Smooth muscle cell (in vitro differentiated cells): ENCODE data around the gene GOLGA6L9. TPM values are rescaled to one million over a fixed set of nuclear protein-coding genes. Genes with fewer than 3 reads are reported as not detected.
A peak's percentile ranks its signal among the peaks of the same experiment; 100 is the strongest.
"Not testable (repeated sequence)": the region's sequence is repeated elsewhere in the genome, so short reads cannot be mapped to it uniquely, and the experiment has no call there.

Experiments used
- DNase-seq: peaks from one replicate; lab custom pipeline; 2025; ENCODE audit not compliant: unreplicated experiment; lab: John Stamatoyannopoulos, UW
- H2AFZ ChIP-seq: fragments of 200-600 bp; sonication (generic); 2 replicates; pipeline ENCODE4 v1.6.0; 2016; ENCODE audit warnings: antibody characterized with exemption, low read depth, mild to moderate bottlenecking
- H3F3A ChIP-seq: fragments of 200-600 bp; sonication (generic); 2 replicates; pipeline ENCODE4 v1.6.0; 2017; ENCODE audit warnings: antibody characterized with exemption, low read depth
- H3K27ac ChIP-seq: fragments of 200-600 bp; sonication (generic); 2 replicates; pipeline ENCODE4 v1.5.1; 2016; ENCODE audit warnings: low read depth, mild to moderate bottlenecking
- H3K27me3 ChIP-seq: fragments of 200-600 bp; sonication (generic); 2 replicates; pipeline ENCODE4 v1.6.1; 2016; ENCODE audit warnings: low read depth, mild to moderate bottlenecking
- H3K36me3 ChIP-seq: fragments of 200-600 bp; sonication (generic); 2 replicates; pipeline ENCODE4 v1.5.1; 2016; ENCODE audit warnings: low read depth
- H3K4me1 ChIP-seq: fragments of 200-600 bp; sonication (generic); 2 replicates; pipeline ENCODE4 v1.5.1; 2016; ENCODE audit warnings: low read depth
- H3K4me2 ChIP-seq: fragments of 200-600 bp; sonication (generic); 2 replicates; pipeline ENCODE4 v1.6.0; 2016; ENCODE audit warnings: mild to moderate bottlenecking
- H3K4me3 ChIP-seq: fragments of 200-600 bp; sonication (generic); 2 replicates; pipeline ENCODE4 v1.5.1; 2016; ENCODE audit warnings: mild to moderate bottlenecking
- H3K79me2 ChIP-seq: fragments of 200-600 bp; sonication (generic); 2 replicates; pipeline ENCODE4 v1.6.0; 2016; ENCODE audit warnings: low read depth, mild to moderate bottlenecking
- H3K9ac ChIP-seq: fragments of 200-600 bp; sonication (generic); 2 replicates; pipeline ENCODE4 v1.6.0; 2016; ENCODE audit warnings: low read depth
- H3K9me3 ChIP-seq: fragments of 200-600 bp; sonication (generic); replicated peaks from 2 replicates; pipeline ENCODE4 v1.5.1; 2016; ENCODE audit warnings: low read depth
- H4K20me1 ChIP-seq: fragments of 200-600 bp; sonication (generic); 2 replicates; pipeline ENCODE4 v1.6.0; 2016; ENCODE audit warnings: low read depth
- WGBS: methylation state at CpG from one replicate; pipeline ENCODE4 v1.1.7; 2016; ENCODE audit warnings: low lambda C conversion rate; 5-methylcytosine and 5-hydroxymethylcytosine counted together
- polyA plus RNA-seq: library from polyadenylated mRNA; unstranded; fragments of >200 nt; fragmentation: Nextera tagmentation; extraction: Ambion mirVana; gene quantifications from 2 replicates; pipeline ENCODE4 v1.2.1, GENCODE V29; 2016
- total RNA-seq: library from RNA; depleted of rRNA; stranded (reverse); fragments of >200 nt; gene quantifications from 2 replicates; pipeline ENCODE4 v1.2.3, GENCODE V29; 2014
- TF ChIP-seq, protein P1 (sequence below): fragments of 200-600 bp; sonication (generic); IDR thresholded peaks from 2 replicates; pipeline ENCODE4 v1.5.1; 2017; ENCODE audit warnings: borderline replicate concordance, mild to moderate bottlenecking, antibody characterized with exemption; ENCODE audit not compliant: insufficient read depth, poor library complexity, severe bottlenecking

GOLGA6L9 gene
- 3.9 and 5.3 TPM in 2 replicates for total RNA-seq
- 1.8 and 2.0 TPM in 2 replicates for polyA plus RNA-seq

DNA sequence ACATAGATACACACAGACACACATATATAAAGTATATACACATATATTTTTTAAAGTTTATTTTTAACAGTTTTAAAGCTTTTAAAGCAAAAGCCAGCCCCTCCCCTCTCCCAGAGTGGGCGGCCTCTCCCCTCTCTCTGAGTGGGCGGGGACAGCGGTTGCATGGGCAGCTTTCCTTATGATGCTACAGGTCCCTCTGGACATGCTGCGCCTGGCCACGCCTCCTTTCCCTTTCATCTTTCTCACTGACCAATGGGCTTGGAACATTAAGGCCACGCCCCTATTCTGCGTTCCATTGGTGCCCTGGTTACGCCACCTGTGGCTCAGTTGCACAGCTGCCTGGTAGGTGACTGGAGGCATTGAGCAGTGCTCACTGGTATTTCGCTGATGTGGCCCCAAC, at the start of gene GOLGA6L9:
GOLGA6L9 (plus strand) TSS at position 124 of the 400 bp plus-strand sequence; CDS start at position 388, 264 bp downstream.
- H3K36me3 ChIP-seq = not testable (repeated sequence)

DNA sequence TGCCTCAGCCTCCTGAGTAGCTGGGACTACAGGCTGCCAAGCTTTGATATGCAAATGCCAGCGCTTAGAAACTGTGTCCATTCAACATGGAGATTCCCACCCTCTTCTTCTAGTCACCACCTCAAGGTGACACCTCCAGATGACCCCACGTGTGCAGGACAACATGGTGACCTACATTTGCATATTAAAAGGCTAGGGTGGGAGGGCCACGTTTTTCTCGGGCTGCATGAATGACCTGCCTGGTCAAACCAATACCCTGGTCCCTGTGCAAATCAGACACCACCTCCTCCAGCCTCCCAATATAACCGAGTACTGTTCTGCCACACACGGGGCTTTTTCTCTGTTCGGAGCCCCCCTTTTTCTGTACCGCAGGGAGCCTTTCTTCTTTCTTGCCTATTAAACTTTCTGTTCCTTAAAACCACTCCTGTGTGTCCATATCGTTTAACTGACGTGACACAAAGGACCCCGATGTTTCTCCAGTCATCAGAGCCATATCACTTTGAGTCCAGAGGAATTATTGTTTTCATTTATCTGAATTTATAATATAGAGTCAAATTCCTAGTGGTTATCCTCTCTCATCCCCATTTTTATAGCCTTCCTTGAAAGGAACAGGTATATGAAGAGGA, 48.2 kb upstream of the GOLGA6L9 start:
- DNase-seq, H3K27ac ChIP-seq, H3K27me3 ChIP-seq, H3K79me2 ChIP-seq, H3K9me3 ChIP-seq, H3F3A ChIP-seq, H3K4me2 ChIP-seq, H3K4me1 ChIP-seq, H3K9ac ChIP-seq, H3K36me3 ChIP-seq, H4K20me1 ChIP-seq, H2AFZ ChIP-seq, H3K4me3 ChIP-seq: not testable (repeated sequence)
- 71% methylated on average over 11 of the region's 11 CpGs for WGBS

More for the DNA sequence above, at the start of gene GOLGA6L9:
- H3K4me1 ChIP-seq, H3K9ac ChIP-seq, H3K4me3 ChIP-seq, H3K79me2 ChIP-seq, H3K27me3 ChIP-seq, H3K4me2 ChIP-seq, DNase-seq, H3F3A ChIP-seq, H2AFZ ChIP-seq, H4K20me1 ChIP-seq, H3K9me3 ChIP-seq, H3K27ac ChIP-seq: not testable (repeated sequence)
- WGBS = 97% methylated on average over 6 of the region's 9 CpGs

- H3K9me3 ChIP-seq, H2AFZ ChIP-seq, H3K4me2 ChIP-seq, H3K27ac ChIP-seq, H3K36me3 ChIP-seq, H3K79me2 ChIP-seq, H3K9ac ChIP-seq, H3F3A ChIP-seq, H3K27me3 ChIP-seq, H4K20me1 ChIP-seq, H3K4me1 ChIP-seq, DNase-seq, H3K4me3 ChIP-seq: not testable (repeated sequence)
Observed at GRCh38 chr15:82387209-82387608, 42.4 kb upstream of the GOLGA6L9 start.

- H3F3A ChIP-seq, DNase-seq, H3K4me3 ChIP-seq, H3K4me1 ChIP-seq, H3K4me2 ChIP-seq, H2AFZ ChIP-seq, H4K20me1 ChIP-seq, H3K9ac ChIP-seq, H3K36me3 ChIP-seq, H3K9me3 ChIP-seq, H3K27me3 ChIP-seq, H3K27ac ChIP-seq: not testable (repeated sequence)
- WGBS = 88% methylated on average over 3 of the region's 3 CpGs
- H3K79me2 ChIP-seq = peaks cover 13% of the 10 kb centered on the region
Observed at GRCh38 chr15:82390152-82390551, 39.5 kb upstream of the GOLGA6L9 start.

DNA sequence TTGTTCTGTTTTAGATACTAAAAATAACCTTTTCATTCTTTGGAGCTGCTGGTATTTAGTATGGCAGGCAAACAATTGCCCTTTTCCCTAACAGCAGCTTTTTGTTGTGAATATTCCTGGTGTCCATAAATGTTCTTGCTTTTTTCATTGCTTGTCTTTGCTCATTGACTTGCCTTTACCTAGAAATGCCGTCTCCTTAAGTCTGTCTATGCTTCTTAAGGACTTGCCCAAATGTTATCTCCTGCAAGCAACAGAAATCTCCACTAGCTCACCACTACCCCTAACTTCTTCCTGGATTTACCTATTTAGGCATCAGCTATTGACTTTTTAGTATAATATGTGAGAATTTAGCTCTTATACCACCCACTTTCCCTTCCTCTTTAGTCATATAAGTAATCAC, 37.5 kb upstream of the GOLGA6L9 start:
- not testable (repeated sequence) for H3K36me3 ChIP-seq, H3K79me2 ChIP-seq, H3K9ac ChIP-seq, H2AFZ ChIP-seq, H4K20me1 ChIP-seq, H3K4me2 ChIP-seq, DNase-seq, H3K4me3 ChIP-seq, H3K4me1 ChIP-seq, H3K27me3 ChIP-seq, H3K27ac ChIP-seq, H3F3A ChIP-seq, H3K9me3 ChIP-seq
- WGBS = 86% methylated on average over 1 of the region's 1 CpG

GRCh38 chr15:82393671-82394070, 35.9 kb upstream of the GOLGA6L9 start:
- DNase-seq = no peak
- Histone ChIP-seq H4K20me1 (no peaks in the 10 kb centered on the region), H3K27ac (peak overlapping the region; percentile 74), H3K9me3 (no peaks in the 10 kb centered on the region), H3K9ac (peak overlapping the region; percentile 31), H3K79me2 (peaks cover 11% of the 10 kb centered on the region), H3K36me3 (no peaks in the 10 kb centered on the region), H2AFZ (no peak overlapping the region), H3K4me1 (peaks cover 4% of the 10 kb centered on the region), H3K27me3 (no peaks in the 10 kb centered on the region), H3K4me3 (no peak overlapping the region), H3F3A (no peaks in the 10 kb centered on the region), H3K4me2 (peak overlapping the region; percentile 37)
- TF ChIP-seq, protein P1, sequence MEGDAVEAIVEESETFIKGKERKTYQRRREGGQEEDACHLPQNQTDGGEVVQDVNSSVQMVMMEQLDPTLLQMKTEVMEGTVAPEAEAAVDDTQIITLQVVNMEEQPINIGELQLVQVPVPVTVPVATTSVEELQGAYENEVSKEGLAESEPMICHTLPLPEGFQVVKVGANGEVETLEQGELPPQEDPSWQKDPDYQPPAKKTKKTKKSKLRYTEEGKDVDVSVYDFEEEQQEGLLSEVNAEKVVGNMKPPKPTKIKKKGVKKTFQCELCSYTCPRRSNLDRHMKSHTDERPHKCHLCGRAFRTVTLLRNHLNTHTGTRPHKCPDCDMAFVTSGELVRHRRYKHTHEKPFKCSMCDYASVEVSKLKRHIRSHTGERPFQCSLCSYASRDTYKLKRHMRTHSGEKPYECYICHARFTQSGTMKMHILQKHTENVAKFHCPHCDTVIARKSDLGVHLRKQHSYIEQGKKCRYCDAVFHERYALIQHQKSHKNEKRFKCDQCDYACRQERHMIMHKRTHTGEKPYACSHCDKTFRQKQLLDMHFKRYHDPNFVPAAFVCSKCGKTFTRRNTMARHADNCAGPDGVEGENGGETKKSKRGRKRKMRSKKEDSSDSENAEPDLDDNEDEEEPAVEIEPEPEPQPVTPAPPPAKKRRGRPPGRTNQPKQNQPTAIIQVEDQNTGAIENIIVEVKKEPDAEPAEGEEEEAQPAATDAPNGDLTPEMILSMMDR = no peak
- WGBS = 30% methylated on average over 4 of the region's 4 CpGs

- H3K27me3 ChIP-seq, H3K4me2 ChIP-seq, H3K4me3 ChIP-seq, H3K4me1 ChIP-seq, H4K20me1 ChIP-seq, H3K9ac ChIP-seq, DNase-seq, H3K36me3 ChIP-seq, H3F3A ChIP-seq, H2AFZ ChIP-seq, H3K9me3 ChIP-seq: not testable (repeated sequence)
- H3K79me2 ChIP-seq = peaks cover 21% of the 10 kb centered on the region
- 33% methylated on average over 1 of the region's 4 CpGs for WGBS
- peak overlapping the region; percentile 53 for H3K27ac ChIP-seq
Observed at GRCh38 chr15:82395788-82396187, 33.8 kb upstream of the GOLGA6L9 start.
